ENCODE results near the gene TNIK.
"Not testable (repeated sequence)": the region's sequence is repeated elsewhere in the genome, so short reads cannot be mapped to it uniquely, and the experiment has no call there.

Gene TNIK

GRCh38 chr3:171261487-171261886, 198.7 kb downstream of the TNIK start:
- in situ Hi-C loops (cut with HindIII; ENCODE audit: low pct_ligation_motif_present, low pct_unique_long_range_greater_than_20kb, low sequenced_read_pairs): no loop called here
- no peak for DNase-seq

DNA sequence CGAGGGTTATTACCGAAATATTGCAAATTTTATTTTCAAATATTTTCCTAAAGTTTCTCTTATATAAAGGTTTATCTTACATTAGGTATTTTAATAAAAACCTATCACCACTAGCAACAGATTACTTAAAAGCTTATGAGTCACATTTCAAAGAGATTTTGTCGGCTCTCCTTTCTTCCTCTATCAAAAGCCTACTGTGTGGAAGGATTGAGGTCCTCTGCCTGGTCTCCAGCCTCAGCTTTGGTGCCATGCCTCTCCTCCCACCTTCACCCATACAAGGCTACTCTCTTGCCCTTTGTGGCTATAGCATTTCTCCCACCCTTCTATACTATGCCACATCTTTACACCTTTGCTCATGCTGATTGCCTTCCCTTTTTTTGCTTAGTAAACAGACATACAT, 199.3 kb downstream of the TNIK start:
- in situ Hi-C loops (cut with HindIII; ENCODE audit: low pct_ligation_motif_present, low pct_unique_long_range_greater_than_20kb, low sequenced_read_pairs): no loop called here
- DNase-seq: no peak

DNA sequence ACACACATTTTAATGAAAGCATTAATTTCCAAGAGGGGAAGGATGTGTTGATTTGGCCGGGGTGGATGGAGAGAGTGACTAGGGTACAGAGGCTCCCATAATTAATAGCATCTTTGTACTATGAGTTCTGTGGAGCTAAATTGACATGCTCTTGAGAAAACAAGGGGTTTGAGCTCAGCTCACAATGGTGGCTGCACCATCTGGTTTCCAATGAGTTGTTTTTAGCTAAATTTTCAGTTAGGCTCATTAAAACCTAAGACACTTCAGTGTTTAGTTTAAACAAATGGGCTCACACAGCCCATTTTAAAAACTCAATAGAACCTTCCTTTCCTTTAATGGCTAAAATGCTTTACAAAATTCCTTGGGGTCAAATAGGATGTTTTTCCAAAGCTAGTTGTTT, 199.7 kb downstream of the TNIK start:
- in situ Hi-C loops (cut with HindIII; ENCODE audit: low pct_ligation_motif_present, low pct_unique_long_range_greater_than_20kb, low sequenced_read_pairs): no loop called here

GRCh38 chr3:171258316-171258715, 201.9 kb downstream of the TNIK start:
- no peak for DNase-seq
- in situ Hi-C loops (cut with HindIII; ENCODE audit: low pct_ligation_motif_present, low pct_unique_long_range_greater_than_20kb, low sequenced_read_pairs): no loop called here

More for the DNA sequence above, 199.7 kb downstream of the TNIK start:
- DNase-seq: no peak

GRCh38 chr3:171257251-171258203, 202.7 kb downstream of the TNIK start:
- no peak for DNase-seq
- in situ Hi-C loops (cut with HindIII; ENCODE audit: low pct_ligation_motif_present, low pct_unique_long_range_greater_than_20kb, low sequenced_read_pairs): no loop called here

- no peak for DNase-seq
- in situ Hi-C loops (cut with HindIII; ENCODE audit: low pct_ligation_motif_present, low pct_unique_long_range_greater_than_20kb, low sequenced_read_pairs): no loop called here
These were observed 203.6 kb downstream of the TNIK start for GRCh38 chr3:171256445-171257250.

DNA sequence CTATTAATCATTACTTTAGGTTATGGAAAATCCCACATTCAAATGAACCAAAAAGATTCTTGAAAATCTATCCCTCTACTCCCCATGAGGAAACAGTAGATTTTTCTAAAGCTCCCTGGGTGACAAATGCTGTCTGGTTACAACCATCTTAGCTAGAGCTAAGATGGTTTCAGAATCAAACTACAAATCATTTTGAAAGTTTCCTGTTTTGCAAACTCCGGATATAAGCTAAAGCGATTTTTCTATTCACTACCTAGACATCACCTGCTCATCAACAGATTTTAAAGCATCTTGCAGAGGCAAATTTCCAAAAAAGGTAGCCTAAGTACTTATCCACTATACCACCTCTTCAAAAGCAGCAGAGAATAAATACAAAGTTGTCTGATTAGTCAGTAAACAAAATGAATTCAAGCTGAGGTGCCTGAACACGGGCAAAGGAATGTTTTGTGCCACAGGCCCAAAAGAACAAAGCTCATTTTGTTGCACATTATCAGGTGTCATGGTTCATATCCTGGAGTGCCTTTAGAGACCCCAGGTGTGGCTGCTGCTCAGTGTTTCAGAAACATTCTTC, 204.9 kb downstream of the TNIK start:
- DNase-seq: no peak
- in situ Hi-C loops (cut with HindIII; ENCODE audit: low pct_ligation_motif_present, low pct_unique_long_range_greater_than_20kb, low sequenced_read_pairs): no loop called here

DNA sequence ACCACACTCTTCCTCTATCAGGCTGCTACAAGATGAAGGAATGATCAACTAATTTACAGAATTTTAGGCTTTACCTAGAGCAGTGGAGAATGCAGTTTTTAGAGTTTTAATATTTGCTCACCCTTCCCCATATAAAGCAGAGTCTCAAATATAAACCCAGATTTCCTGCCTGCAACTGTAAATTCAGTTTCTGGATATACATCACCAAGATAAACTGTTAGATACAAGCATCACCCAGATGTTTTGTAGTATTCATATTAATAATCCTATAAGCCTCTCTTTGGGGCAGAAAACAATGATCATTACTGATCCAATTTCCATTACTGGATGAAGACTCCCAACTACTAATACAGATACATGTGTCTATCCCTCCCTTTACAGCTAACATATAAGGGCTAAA, 205.9 kb downstream of the TNIK start:
- DNase-seq: no peak
- in situ Hi-C loops (cut with HindIII; ENCODE audit: low pct_ligation_motif_present, low pct_unique_long_range_greater_than_20kb, low sequenced_read_pairs): no loop called here

GRCh38 chr3:171251835-171252234, 208.4 kb downstream of the TNIK start:
- in situ Hi-C loops (cut with HindIII; ENCODE audit: low pct_ligation_motif_present, low pct_unique_long_range_greater_than_20kb, low sequenced_read_pairs): no loop called here
- no peak for DNase-seq

GRCh38 chr3:171250444-171250843, 209.8 kb downstream of the TNIK start:
- in situ Hi-C loops (cut with HindIII; ENCODE audit: low pct_ligation_motif_present, low pct_unique_long_range_greater_than_20kb, low sequenced_read_pairs): no loop called here
- no peak for DNase-seq

- no peak for DNase-seq
- in situ Hi-C loops (cut with HindIII; ENCODE audit: low pct_ligation_motif_present, low pct_unique_long_range_greater_than_20kb, low sequenced_read_pairs): no loop called here
These were observed 211.0 kb downstream of the TNIK start for GRCh38 chr3:171249245-171249644.

DNA sequence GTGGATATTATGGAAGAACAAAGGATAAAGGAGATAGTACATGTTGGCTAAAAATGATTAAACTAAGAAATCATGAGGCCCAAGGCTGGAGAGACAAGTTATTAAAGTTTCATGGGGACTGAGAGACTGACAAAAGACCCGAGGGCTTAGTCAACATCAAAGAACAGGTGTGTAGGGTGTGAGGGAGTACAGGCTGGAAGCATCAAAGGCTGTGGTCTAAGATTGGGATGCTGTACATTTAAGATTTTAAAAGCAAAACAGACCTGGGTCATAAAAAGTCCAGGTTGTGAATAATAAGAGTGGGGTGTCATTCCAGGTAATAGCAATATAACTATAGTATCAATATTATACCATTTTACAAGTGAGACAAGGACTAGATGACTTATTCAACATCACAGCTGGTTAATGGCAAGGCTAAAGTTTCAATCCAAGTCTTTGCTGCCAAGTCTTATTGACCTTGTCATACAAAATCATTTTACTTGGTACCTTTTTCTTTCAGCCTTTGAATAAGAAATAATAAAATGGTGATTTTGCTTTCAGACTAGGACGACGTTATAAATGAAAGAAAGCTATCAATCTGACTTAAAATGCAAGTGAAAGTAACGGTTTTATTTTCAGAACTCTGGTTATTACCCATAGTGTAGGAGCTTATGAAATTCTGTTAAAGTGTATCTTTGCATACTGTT, 211.6 kb downstream of the TNIK start:
- no peak for DNase-seq

GRCh38 chr3:171245796-171246765, 214.1 kb downstream of the TNIK start:
- in situ Hi-C loops (cut with HindIII; ENCODE audit: low pct_ligation_motif_present, low pct_unique_long_range_greater_than_20kb, low sequenced_read_pairs): no loop called here

More for the DNA sequence above, 211.6 kb downstream of the TNIK start:
- in situ Hi-C loops (cut with HindIII; ENCODE audit: low pct_ligation_motif_present, low pct_unique_long_range_greater_than_20kb, low sequenced_read_pairs): no loop called here

DNA sequence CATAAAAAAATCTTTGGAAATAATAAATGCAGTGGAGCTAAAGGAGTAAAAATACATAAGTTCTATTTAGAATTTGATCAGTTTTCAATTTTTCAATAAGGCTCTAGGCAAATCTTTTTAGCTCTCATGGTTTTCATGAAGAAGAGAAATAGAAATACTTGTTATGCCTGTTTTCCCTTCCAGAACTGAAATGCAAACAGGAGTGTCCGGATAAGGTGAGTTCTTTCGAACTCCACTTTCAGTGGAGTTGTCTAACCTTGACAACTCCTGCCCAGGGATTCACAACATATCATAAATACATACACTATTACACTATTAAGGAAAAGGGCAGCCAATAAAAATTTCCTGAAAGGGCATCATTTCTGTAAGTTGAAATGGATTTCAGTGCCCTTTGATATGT, 217.3 kb downstream of the TNIK start:
- in situ Hi-C loops (cut with HindIII; ENCODE audit: low pct_ligation_motif_present, low pct_unique_long_range_greater_than_20kb, low sequenced_read_pairs): no loop called here
- DNase-seq: no peak

More at GRCh38 chr3:171245796-171246765, 214.1 kb downstream of the TNIK start:
- DNase-seq: no peak

DNA sequence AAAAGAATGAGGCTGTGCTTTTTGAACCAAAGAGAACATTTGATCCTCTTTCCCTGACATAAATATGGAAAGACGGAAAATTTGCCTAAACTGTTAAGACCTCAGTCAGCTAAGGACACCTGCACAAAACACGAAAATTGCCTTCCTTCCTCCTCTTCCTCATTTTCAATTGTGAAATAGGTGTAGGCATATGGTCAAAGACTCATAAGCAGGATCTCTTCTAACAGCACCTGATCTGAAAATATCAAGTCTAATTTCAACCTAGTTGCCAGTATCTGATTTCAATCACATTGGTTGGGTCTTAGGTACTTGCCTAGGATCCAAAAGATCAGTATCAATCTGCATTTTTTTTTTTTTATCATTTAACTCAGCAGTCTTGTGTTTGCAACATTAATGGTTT, 218.0 kb downstream of the TNIK start:
- no peak for DNase-seq
- in situ Hi-C loops (cut with HindIII; ENCODE audit: low pct_ligation_motif_present, low pct_unique_long_range_greater_than_20kb, low sequenced_read_pairs): no loop called here

DNA sequence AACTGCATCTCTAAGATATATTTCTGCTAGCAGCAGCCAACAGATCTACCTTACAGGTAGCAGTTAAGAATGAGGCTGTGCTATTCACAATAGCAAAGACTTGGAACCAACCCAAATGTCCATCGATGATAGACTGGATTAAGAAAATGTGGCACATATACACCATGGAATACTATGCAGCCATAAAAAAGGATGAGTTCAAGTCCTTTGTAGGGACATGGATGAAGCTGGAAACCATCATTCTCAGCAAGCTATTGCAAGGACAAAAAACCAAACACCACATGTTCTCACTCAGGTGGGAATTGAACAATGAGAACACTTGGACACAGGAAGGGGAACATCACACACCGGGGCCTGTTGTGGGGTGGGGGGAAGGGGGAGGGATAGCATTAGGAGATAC, 218.6 kb downstream of the TNIK start:
- DNase-seq; in situ Hi-C loops (cut with HindIII; ENCODE audit: low pct_ligation_motif_present, low pct_unique_long_range_greater_than_20kb, low sequenced_read_pairs): not testable (repeated sequence)

- DNase-seq: no peak
- in situ Hi-C loops (cut with HindIII; ENCODE audit: low pct_ligation_motif_present, low pct_unique_long_range_greater_than_20kb, low sequenced_read_pairs): no loop called here
These were observed 219.7 kb downstream of the TNIK start for GRCh38 chr3:171240504-171240835.

Measured in ACHN (cell line).